Panc1 (cell line): ENCODE results near the gene RPL36AL. TPM values are rescaled to one million over a fixed set of nuclear protein-coding genes. Genes with fewer than 3 reads are reported as not detected.
A peak's percentile ranks its signal among the peaks of the same experiment; 100 is the strongest.

Experiments used
- ATAC-seq: fragments of 200-7000 bp; cut with Tn5 transposase; 2 replicates; pipeline ENCODE4 v1.9.1; 2020; ENCODE audit warnings: mild to moderate bottlenecking, moderate library complexity
- BruUV-seq: library from RNA; stranded (reverse); fragments of 400-500 nt; replicated peaks from 2 replicates; lab custom pipeline; 2021; lab: Mats Ljungman, UMichigan
- CTCF ChIA-PET: fragments of 300-600 bp; sonication (Branson Sonifier 250); formaldehyde crosslinking; loops from one replicate; lab custom pipeline; 2022; ENCODE audit warnings: antibody characterized with exemption; lab: Charles Lee
- POLR2A ChIA-PET: fragments of 300-600 bp; sonication (Branson Sonifier 250); formaldehyde crosslinking; loops from one replicate; lab custom pipeline; 2022; ENCODE audit warnings: antibody characterized with exemption; lab: Charles Lee
- DNase-seq: peaks from one replicate; pipeline ENCODE4 v3.0.0-alpha.2; 2010; ENCODE audit warnings: low read depth, low spot score
- H3K27ac ChIP-seq: 2 replicates; pipeline ENCODE4 v1.5.1; 2011; ENCODE audit warnings: mild to moderate bottlenecking, low read length, inconsistent platforms
- H3K27me3 ChIP-seq: fragments of 200-500 bp; sonication (Bioruptor generic); 2 replicates; pipeline ENCODE4 v1.6.0; 2014; ENCODE audit warnings: low read length, inconsistent platforms; ENCODE audit not compliant: control insufficient read depth, insufficient read depth
- H3K36me3 ChIP-seq: fragments of 200-500 bp; sonication (Bioruptor generic); 2 replicates; pipeline ENCODE4 v1.5.1; 2014; ENCODE audit warnings: inconsistent platforms, mild to moderate bottlenecking, low read length, moderate library complexity; ENCODE audit not compliant: control insufficient read depth, insufficient read depth
- H3K4me1 ChIP-seq: 2 replicates; pipeline ENCODE4 v1.5.1; 2011; ENCODE audit warnings: inconsistent platforms, mild to moderate bottlenecking, low read length, moderate library complexity; ENCODE audit not compliant: control insufficient read depth, insufficient read depth
- H3K4me3 ChIP-seq, 2 experiments: 2 replicates each; pipeline ENCODE4 v1.5.1; 2011 to 2012; ENCODE audit warnings: low read depth in 2 of 2, low read length in 2 of 2, mild to moderate bottlenecking in 2 of 2, inconsistent platforms in 1 of 2, moderate library complexity in 1 of 2
- H3K9me3 ChIP-seq: fragments of 200-500 bp; sonication (Bioruptor generic); 2 replicates; pipeline ENCODE4 v1.5.1; 2014; ENCODE audit warnings: low read depth, mild to moderate bottlenecking, inconsistent platforms, low read length, moderate library complexity; ENCODE audit not compliant: control insufficient read depth, insufficient read depth
- POLR2AphosphoS5 ChIP-seq: IDR thresholded peaks from 2 replicates; pipeline ENCODE4 v1.6.1; 2012; ENCODE audit warnings: mild to moderate bottlenecking, low read depth, low read length, moderate library complexity
- SIN3A ChIP-seq: IDR thresholded peaks from 2 replicates; pipeline ENCODE4 v1.6.1; 2012; ENCODE audit warnings: low read depth, mild to moderate bottlenecking, low read length, moderate library complexity, borderline replicate concordance; ENCODE audit not compliant: insufficient read depth
- TCF7L2 ChIP-seq: IDR thresholded peaks from 2 replicates; pipeline ENCODE4 v1.6.1; 2011; ENCODE audit warnings: mild to moderate bottlenecking, low read depth, low read length, inconsistent platforms
- in situ Hi-C: cut with HindIII; loops from 2 replicates; pipeline ENCODE4 v1.10.0; 2016; ENCODE audit warnings: low sequenced_read_pairs, low pct_unique_long_range_greater_than_20kb
- intact Hi-C: fragments of 100-400 bp; cut with micrococcal nuclease; formaldehyde crosslinking; loops from one replicate; pipeline ENCODE4 v1.10.0; 2022; ENCODE audit not compliant: unreplicated experiment
- total RNA-seq: library from RNA; stranded (reverse); gene quantifications from one replicate; pipeline ENCODE4 v1.2.1, GENCODE V29; 2021; ENCODE audit not compliant: unreplicated experiment
- TF ChIP-seq, protein P1 (sequence below), 2 experiments: IDR thresholded peaks; 2 replicates each; pipeline ENCODE4 v1.6.1; 2011 to 2012; ENCODE audit warnings: low read depth in 2 of 2, control low read depth in 1 of 2, low read length in 1 of 2, mild to moderate bottlenecking in 1 of 2, moderate library complexity in 1 of 2; ENCODE audit not compliant: insufficient read depth in 1 of 2
- TF ChIP-seq, protein P2 (sequence below): fragments of 450-650 bp; IDR thresholded peaks from 2 replicates; pipeline ENCODE4 v1.5.1; 2017; ENCODE audit warnings: mild to moderate bottlenecking

RPL36AL gene
- total RNA-seq, 1 experiment from 2014 or later = 136 TPM

DNA sequence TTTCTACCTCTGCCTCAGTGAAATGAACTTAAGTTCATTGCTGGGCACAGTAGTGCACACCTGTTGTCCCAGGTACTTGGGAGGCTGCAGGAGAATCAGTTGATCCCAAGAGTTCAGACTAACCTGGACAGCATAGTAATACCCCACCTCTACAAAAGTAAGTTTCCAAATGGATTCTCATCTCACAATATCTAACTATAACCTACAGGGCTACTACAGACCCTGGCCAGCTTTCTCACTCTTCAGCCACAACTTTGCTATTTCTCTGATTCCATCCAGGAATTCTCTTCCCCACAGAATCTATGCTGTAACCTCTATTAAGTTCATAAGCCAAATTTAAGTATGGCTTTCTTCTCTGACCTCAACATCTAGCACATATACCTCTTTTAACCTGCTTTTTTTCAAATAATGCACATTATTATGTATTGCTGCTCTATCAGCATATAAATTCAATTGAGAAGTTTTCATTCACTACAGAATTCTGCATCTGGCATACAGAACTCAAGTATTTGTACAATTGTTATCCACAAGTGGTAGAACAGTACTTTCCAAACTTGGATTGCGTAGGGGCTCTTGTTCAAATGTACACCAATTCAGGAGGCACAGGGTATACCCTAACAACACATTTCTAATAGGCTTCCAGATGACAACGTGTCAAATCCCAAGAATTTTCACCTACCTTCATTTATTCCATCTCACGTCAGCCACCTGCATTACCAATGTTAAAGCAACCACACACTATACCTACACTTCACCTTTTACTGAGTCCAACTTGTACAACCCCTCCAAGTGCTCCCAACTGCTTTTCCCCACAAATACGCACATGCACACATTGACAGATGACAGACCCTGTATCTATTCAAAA, 38.1 kb downstream of the RPL36AL start:
- ATAC-seq (no peak), DNase-seq (no peak)
- peak; percentile 27; the same call in 1 of the 2 replicates for TF ChIP-seq SIN3A
- TF ChIP-seq TCF7L2 = no peak
- TF ChIP-seq, protein P1, sequence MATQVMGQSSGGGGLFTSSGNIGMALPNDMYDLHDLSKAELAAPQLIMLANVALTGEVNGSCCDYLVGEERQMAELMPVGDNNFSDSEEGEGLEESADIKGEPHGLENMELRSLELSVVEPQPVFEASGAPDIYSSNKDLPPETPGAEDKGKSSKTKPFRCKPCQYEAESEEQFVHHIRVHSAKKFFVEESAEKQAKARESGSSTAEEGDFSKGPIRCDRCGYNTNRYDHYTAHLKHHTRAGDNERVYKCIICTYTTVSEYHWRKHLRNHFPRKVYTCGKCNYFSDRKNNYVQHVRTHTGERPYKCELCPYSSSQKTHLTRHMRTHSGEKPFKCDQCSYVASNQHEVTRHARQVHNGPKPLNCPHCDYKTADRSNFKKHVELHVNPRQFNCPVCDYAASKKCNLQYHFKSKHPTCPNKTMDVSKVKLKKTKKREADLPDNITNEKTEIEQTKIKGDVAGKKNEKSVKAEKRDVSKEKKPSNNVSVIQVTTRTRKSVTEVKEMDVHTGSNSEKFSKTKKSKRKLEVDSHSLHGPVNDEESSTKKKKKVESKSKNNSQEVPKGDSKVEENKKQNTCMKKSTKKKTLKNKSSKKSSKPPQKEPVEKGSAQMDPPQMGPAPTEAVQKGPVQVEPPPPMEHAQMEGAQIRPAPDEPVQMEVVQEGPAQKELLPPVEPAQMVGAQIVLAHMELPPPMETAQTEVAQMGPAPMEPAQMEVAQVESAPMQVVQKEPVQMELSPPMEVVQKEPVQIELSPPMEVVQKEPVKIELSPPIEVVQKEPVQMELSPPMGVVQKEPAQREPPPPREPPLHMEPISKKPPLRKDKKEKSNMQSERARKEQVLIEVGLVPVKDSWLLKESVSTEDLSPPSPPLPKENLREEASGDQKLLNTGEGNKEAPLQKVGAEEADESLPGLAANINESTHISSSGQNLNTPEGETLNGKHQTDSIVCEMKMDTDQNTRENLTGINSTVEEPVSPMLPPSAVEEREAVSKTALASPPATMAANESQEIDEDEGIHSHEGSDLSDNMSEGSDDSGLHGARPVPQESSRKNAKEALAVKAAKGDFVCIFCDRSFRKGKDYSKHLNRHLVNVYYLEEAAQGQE (IDR thresholded peaks at IDR 0.05; ENCODE audit: insufficient read depth in 1 of 2, low read depth in 2 of 2, low read length in 1 of 2) = no peak
- TF ChIP-seq, protein P2, sequence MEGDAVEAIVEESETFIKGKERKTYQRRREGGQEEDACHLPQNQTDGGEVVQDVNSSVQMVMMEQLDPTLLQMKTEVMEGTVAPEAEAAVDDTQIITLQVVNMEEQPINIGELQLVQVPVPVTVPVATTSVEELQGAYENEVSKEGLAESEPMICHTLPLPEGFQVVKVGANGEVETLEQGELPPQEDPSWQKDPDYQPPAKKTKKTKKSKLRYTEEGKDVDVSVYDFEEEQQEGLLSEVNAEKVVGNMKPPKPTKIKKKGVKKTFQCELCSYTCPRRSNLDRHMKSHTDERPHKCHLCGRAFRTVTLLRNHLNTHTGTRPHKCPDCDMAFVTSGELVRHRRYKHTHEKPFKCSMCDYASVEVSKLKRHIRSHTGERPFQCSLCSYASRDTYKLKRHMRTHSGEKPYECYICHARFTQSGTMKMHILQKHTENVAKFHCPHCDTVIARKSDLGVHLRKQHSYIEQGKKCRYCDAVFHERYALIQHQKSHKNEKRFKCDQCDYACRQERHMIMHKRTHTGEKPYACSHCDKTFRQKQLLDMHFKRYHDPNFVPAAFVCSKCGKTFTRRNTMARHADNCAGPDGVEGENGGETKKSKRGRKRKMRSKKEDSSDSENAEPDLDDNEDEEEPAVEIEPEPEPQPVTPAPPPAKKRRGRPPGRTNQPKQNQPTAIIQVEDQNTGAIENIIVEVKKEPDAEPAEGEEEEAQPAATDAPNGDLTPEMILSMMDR = no peak
- peak; percentile 59; the same call in 1 of the 2 replicates for TF ChIP-seq POLR2AphosphoS5
- Histone ChIP-seq H3K36me3 (peaks cover 21% of the 10 kb centered on the region), H3K27ac (no peak overlapping the region), H3K4me3 (no peak overlapping the region), H3K9me3 (no peaks in the 10 kb centered on the region), H3K27me3 (no peaks in the 10 kb centered on the region), H3K4me1 (peaks cover 10% of the 10 kb centered on the region)
- ChIA-PET CTCF (no interaction called here), POLR2A (no interaction called here)
- intact Hi-C loops (no loop called here), in situ Hi-C loops (no loop called here)
- no TSS peak for BruUV-seq

DNA sequence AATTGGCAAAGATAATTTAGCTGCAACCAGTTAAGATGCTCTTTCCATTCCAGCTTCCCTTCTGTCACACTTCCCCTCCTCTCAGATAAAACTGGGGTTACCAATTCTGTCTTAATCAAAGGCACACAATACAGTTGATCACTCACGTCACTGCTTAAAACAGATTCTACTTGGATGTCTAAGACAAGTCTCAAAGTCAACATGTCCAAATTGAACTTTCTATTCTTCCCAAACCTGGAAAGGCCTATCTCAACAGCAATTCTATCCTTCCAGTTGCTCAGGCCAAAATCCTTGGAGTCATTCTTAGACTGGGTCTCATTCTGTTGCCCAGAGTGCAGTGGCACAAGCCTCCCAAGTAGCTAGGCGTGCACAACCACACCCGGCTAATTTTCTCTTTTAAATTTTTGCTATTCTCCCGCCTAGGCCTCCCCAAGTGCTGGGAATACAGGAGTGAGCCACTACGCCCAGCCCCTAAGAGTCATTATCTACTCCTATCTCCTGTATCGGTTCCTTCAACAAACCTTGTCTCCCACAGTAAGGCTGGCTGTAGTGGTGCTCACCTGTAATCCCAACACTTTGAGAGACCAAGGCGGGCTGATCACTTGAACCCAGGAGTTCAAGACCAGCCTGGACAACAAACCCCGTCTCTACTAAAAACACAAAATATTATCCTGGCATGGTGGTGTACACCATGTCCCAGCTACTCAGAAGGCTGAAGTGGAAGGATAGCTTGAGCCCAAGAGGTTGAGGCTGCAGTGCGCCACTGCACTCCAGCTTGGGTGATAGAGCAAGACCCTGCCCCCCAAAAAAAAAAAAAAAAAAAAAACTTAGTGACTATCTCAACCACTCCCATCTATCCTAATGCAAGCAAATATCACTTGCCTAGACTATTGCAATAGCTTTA, 39.0 kb downstream of the RPL36AL start:
- no peaks in the 10 kb centered on the region for H3K9me3 ChIP-seq
- no peak for TF ChIP-seq SIN3A
- TF ChIP-seq, protein P2 = no peak
- TF ChIP-seq POLR2AphosphoS5 = 0 out of 2 replicates have a peak, but pooled peaks have one; percentile 20
- no peak for TF ChIP-seq TCF7L2
- DNase-seq (no peak), ATAC-seq (no peak)
- CTCF ChIA-PET = no interaction called here
- in situ Hi-C loops (no loop called here), intact Hi-C loops (no loop called here)
- H3K27me3 ChIP-seq = no peaks in the 10 kb centered on the region
- no TSS peak for BruUV-seq
- POLR2A ChIA-PET = no interaction called here
- H3K36me3 ChIP-seq = peaks cover 21% of the 10 kb centered on the region
- no peak overlapping the region for H3K27ac ChIP-seq
- H3K4me3 ChIP-seq = no peak overlapping the region
- peaks cover 8% of the 10 kb centered on the region for H3K4me1 ChIP-seq
